GM23338 (cell line): ENCODE results near the gene CCDC40.

Source experiments
- CTCF ChIP-seq, 2 experiments: fragments of 200-600 bp in 1 of 2; sonication (generic) in 1 of 2; conservative IDR thresholded peaks; 2 replicates each; pipeline versions ENCODE4 v1.5.1 to v1.6.1; 2016 to 2017; ENCODE audit warnings: antibody characterized with exemption in 2 of 2, low read depth in 2 of 2, mild to moderate bottlenecking in 2 of 2, moderate library complexity in 1 of 2
- EZH2phosphoT487 ChIP-seq: fragments of 200-600 bp; sonication (generic); IDR thresholded peaks from one replicate; pipeline ENCODE4 v1.8.1; 2018; ENCODE audit warnings: antibody characterized with exemption; ENCODE audit not compliant: unreplicated experiment

- TF ChIP-seq CTCF (conservative IDR thresholded peaks at IDR 0.05; ENCODE audit: low read depth in 2 of 2) (no peak), EZH2phosphoT487 (no peak)
Measured at GRCh38 chr17:79992649-79993389, 43.6 kb upstream of the CCDC40 start.
